22Rv1 (cell line): ENCODE measurements around the gene KRTAP1-5.

Source experiments
- CTCF ChIP-seq: fragments of 450-650 bp; IDR thresholded peaks from 2 replicates; pipeline ENCODE4 v1.5.1; 2017; ENCODE audit warnings: mild to moderate bottlenecking
- ZFX ChIP-seq: fragments of 450-650 bp; IDR thresholded peaks from 2 replicates; pipeline ENCODE4 v1.6.1; 2017; ENCODE audit warnings: antibody characterized with exemption, borderline replicate concordance

- TF ChIP-seq CTCF (no peak), ZFX (no peak)
These were observed 31.9 kb downstream of the KRTAP1-5 start for GRCh38 chr17:40995116-40995515.
